C4-2B (cell line): ENCODE measurements around the gene BRPF1.

Source experiments
- ZFX ChIP-seq: fragments of 450-650 bp; IDR thresholded peaks from 2 replicates; pipeline ENCODE4 v1.6.1; 2017
- TF ChIP-seq, protein P1 (sequence below): fragments of 450-650 bp; conservative IDR thresholded peaks from 2 replicates; pipeline ENCODE4 v1.5.1; 2017; ENCODE audit warnings: mild to moderate bottlenecking

DNA sequence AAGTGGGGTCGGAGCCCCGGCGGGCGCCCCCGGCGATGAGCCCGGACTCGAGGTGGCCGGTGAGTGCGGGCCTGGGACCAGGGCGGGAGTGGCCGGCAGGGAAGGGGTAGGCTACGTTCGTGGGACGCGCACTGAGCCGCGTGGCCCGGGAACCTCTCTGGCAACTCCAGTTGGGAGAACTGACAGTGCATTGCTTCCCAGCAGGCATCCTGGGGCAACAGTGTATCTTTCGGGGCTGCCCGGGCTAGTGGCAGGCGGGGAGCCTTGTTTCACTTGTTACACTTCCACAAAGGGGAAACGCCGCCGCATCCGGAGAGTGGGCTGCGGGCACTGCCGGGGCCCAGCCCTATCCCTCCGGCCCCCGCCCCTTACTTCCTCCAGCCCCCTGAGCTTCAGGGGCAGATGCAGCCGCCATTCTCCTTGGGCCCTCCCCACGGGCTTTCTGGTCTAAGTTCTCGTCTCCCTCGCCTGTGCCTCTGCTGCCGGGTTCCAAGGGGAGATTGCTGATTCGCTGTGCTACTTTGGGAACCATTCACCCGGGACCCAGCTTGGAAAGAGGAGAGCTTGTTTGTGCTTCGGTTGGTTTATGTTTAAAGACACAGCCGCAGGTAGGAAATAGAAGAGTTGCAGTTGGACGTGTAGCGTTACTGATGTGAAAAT, 675 bp downstream of the BRPF1 start:
- TF ChIP-seq, protein P1, sequence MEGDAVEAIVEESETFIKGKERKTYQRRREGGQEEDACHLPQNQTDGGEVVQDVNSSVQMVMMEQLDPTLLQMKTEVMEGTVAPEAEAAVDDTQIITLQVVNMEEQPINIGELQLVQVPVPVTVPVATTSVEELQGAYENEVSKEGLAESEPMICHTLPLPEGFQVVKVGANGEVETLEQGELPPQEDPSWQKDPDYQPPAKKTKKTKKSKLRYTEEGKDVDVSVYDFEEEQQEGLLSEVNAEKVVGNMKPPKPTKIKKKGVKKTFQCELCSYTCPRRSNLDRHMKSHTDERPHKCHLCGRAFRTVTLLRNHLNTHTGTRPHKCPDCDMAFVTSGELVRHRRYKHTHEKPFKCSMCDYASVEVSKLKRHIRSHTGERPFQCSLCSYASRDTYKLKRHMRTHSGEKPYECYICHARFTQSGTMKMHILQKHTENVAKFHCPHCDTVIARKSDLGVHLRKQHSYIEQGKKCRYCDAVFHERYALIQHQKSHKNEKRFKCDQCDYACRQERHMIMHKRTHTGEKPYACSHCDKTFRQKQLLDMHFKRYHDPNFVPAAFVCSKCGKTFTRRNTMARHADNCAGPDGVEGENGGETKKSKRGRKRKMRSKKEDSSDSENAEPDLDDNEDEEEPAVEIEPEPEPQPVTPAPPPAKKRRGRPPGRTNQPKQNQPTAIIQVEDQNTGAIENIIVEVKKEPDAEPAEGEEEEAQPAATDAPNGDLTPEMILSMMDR = no peak
- TF ChIP-seq ZFX = no peak; the same call in 1 of the 2 replicates
